HG03439 (cell line): ENCODE data around the gene SPRYD4.
A peak's percentile ranks its signal among the peaks of the same experiment; 100 is the strongest.
"Not testable (repeated sequence)": the region's sequence is repeated elsewhere in the genome, so short reads cannot be mapped to it uniquely, and the experiment has no call there.

Source experiments
- ATAC-seq: cut with Tn5 transposase; IDR thresholded peaks from one replicate; pipeline ENCODE4 v1.9.1; 2021; ENCODE audit warnings: mild to moderate bottlenecking, moderate library complexity; ENCODE audit not compliant: unreplicated experiment

SPRYD4 gene

DNA sequence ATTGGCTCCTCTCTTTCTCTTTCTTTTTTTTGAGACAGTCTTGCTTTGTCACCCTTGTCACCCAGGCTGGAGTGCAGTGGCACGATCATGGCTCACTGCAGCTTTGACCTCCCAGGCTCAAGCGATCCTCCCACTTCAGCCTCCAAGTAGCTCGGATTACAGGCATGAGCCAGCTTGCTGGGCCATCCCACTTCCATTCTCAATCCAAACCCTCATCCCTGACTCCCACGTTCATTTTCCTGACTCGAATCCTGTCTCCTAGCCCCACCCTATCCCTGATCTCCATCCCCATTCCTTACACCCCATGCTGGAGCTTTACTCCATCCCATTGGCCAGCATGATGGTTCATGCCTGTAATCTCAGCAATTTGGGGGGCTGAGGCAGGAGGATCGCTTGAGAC lies 7.8 kb downstream of the SPRYD4 start:
- ATAC-seq: no peak

DNA sequence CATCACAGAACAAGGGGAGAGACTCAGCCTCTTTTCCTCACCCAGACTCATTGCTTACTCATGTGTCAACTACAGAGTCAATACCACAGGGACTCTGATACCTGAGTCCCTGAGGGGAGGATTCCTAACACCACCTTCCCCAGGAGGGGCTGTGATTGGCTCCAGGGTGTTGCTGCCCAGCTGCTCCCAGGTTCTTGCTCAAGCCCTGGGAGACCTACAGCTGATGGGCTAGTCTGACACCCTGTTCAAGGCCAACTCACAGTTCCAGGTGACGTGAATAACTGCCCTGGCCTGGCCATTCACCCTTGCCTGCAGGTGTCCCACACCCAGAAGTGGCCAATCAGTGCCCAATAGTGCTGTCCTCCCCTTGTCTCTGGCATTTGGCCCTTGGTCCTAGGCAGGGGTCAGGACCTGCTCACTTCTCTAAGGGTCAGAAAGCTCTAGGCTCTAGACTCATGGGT lies 8.6 kb downstream of the SPRYD4 start:
- no peak for ATAC-seq

DNA sequence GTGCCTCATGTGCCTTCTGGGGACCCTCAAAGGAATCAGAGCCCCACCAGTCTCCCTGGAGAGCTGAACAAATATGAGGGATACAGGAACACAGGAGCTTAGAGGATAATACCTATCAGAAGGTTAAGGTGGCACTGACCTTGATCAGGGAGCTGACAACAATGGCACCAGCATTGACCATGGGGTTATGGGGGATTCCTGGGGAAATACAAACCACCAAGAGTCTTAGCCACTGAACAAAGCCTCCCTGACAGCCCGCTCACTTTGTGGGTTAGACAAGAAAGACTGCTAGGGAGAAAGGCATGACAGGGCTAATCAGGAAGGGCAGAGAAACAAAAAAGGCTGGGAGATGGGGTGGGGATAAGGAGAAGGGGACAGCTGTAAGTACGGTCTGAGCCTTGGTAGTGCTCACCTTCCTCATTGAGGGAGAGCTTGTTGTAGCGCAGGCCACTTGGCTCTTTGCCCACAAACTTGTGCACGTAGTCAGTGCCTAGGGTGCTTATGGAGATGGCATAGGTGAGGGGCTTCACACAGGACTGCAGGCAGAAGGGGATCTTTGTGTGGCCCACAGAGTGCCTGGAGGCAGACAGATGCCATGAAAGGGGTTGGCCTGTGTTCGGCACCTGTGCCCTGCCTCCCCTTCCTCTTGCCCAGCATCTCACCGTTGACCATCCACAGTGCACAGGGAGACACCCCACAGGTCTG lies 9.3 kb downstream of the SPRYD4 start:
- no peak for ATAC-seq

DNA sequence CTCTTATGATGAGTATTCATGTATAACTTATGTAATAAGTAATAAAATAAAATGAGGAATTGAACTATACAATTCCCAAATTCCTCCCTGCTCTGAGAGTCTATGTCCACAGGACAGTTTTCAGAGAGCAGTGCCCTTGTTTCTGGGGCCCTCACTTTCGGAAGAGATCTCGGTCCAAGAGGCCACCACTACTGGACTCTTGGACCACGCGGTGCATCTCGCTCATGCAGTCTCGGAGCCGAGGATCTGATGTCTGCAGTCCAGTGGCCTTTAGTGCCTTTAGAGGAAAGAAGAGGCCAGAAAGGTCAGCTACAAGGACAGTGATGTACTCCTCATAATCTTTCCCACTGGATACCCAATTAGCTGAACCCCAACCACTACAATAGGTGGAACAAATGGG lies 11.2 kb downstream of the SPRYD4 start:
- no peak for ATAC-seq

DNA sequence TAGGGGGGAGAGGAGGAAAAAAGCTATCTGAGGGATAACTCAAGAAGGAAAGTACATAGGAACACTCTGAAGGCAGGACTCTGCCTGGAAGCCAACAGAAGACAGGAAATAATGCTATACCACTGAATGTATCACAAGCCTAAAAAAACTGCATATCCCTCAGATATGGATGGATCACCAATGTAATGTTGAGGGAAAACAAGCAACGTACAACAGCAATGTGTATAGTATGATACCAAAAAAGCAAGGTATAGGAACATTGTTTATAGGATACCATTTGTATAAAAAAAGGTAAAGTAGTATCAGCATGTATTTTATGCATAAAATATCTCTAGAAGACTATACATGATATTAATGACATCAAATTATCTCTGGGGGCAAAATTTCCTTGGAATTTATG lies 16.2 kb downstream of the SPRYD4 start:
- no peak for ATAC-seq

DNA sequence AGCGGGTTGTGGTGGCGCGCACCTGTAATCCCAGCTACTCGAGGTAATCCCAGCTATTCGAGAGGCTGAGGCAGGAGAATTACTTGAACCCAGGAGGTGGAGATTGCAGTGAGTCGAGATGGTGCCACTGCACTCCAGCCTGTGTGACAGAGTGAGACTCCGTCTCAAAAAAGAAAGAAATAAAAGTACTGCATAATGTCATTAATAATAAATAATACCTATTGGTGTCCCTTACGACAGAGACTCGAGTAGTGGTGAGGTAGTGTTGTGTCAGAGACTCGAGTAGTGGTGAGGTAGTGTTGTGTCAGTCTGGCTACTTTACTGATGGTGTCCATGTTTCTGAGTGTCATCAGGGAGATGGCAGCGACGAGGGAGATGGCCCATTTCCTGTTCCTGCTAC lies 18.3 kb downstream of the SPRYD4 start:
- no peak for ATAC-seq

DNA sequence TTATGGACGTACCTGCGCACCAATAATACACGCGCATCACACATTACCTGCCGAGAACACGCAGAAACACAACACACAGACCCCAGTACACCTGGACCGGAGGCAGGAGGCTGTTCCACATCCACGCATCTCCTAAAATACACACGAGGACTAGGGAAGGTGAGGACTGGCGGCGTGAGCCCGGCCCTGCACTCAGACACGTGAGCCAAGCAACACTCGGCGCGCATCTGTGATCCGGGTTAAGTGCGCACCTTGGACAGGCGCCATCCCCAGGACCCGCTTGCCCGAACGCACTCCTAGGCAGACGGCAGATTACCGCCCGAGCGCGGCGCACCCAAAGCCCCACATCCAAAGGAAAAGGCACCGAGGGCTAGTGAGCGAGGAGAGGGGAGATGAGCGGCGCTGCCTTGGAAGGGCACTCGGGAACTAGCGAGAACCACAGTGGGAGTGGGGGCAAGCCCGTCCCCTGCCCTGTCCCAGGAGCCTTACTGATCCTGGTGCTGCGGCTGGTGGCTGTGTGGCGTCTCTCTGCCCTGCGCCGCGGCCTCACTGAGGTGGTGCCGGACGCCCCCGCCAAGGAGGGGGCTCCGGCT lies 19.2 kb downstream of the SPRYD4 start:
- ATAC-seq: peak; percentile 30

DNA sequence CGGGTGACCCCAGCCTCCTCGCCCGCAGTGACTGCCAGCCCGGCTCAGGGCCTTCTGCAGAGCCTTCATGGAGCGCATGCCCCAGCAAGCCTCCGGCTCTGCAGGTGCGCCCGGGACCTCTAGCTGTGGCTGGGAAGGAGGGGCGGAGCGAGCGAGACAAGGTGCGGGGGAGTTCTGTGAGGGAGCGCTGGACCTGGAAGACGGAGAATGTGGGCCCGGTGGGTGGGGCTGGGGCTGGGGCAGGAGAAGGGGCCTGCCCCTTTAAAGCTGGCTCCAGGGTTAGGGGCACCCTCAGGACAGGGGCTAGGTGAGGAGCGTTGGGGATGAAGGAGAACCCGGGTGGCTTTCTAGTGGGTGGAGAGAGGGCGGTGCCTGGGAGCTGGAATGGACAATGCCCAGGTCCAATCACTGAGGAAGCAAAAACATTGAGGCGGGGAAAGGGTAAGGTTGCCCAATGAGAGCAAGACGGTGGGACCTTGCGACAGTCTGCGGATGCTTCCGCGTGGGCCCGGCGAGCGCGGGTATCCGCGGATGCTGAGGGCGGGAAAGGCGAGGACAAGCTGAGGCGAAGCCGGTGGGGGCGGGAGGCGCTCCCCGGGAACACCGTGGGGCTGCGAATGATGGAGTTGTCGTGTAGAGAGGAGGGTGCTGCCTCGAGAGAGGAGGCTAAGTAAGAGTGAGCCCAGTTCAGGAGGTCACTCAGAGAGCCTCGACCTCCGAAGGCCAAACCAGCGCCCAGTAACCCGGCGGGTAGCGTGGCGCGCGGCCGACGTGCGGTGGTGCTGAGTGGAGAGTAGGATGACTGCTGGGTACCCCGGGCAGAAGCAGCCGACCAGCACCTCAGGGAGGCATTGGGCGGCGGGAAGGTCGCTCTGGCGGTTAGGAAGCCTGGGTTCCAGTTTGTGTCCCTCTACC lies 19.9 kb downstream of the SPRYD4 start, which contains the start of gene GLS2:
GLS2 (minus strand) TSS at position 121 of the 915 bp plus-strand sequence; CDS start at position 78, 43 bp downstream.
- peak; percentile 89 for ATAC-seq

DNA sequence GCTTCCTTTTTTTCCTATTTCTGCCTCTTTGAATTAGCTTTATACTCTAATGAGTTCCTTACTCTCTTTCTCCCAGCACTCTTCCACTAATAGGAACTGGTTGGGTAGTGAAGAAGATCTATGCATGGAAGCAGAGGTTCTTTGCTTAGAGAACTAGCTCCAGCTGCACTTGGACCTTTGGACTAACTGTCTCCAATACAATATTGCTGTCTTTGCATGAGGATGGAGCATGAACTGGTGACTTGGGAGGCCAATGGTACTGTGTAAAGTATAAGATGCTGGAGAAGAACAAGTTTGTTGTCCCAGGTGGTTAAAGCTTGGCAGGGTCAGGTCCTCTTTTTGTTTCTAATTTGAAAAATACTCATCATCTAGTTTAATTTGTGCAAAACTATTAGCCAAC lies 22.0 kb downstream of the SPRYD4 start:
- ATAC-seq: no peak

DNA sequence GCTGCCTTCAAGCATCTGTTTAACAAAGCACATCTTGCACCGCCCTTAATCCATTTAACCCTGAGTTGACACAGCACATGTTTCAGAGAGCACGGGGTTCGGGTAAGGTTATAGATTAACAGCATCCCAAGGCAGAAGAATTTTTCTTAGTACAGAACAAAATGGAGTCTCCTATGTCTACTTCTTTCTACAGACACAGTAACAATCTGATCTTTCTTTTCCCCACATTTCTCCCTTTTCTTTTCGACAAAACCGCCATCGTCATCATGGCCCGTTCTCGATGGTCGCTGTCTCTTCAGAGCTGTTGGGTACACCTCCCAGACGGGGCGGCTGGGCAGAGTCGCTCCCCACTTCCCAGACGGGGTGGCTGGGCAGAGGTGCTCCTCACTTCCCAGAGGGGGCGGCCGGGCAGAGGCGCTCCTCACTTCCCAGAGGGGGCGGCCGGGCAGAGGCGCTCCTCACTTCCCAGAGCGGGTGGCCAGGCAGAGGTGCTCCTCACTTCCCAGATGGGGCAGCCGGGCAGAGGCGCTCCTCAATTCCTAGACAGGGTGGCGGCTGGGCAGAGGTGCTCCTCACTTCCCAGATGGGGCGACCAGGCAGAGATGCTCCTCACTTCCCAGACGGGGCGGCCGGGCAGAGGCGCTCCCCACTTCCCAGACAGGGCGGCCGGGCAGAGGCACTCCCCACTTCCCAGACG lies 25.2 kb downstream of the SPRYD4 start:
- not testable (repeated sequence) for ATAC-seq

DNA sequence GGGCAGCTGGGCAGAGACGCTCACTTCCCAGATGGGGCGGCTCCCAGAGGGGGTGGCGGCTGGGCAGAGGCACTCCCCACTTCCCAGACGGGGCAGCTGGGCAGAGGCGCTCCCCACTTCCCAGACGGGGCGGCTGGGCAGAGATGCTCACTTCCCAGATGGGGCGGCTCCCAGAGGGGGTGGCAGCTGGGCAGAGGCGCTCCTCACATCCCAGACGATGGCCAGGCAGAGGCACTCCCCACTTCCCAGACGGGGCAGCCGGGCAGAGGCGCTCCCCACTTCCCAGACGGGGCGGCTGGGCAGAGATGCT lies 25.7 kb downstream of the SPRYD4 start:
- not testable (repeated sequence) for ATAC-seq

DNA sequence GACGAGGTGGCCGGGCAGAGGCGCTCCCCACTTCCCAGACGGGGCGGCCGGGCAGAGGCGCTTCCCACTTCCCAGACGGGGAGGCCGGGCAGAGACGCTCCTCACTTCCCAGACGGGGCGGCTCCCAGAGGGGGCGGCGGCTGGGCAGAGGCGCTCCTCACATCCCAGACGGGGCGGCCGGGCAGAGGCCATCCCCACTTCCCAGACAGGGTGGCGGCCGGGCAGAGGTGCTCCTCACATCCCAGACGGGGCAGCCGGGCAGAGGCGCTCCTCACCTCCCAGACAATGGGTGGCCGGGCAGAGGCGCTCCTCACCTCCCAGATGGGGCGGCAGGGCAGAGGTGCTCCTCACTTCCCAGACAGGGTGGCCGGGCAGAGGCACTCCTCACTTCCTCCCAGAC lies 26.1 kb downstream of the SPRYD4 start:
- ATAC-seq: not testable (repeated sequence)

DNA sequence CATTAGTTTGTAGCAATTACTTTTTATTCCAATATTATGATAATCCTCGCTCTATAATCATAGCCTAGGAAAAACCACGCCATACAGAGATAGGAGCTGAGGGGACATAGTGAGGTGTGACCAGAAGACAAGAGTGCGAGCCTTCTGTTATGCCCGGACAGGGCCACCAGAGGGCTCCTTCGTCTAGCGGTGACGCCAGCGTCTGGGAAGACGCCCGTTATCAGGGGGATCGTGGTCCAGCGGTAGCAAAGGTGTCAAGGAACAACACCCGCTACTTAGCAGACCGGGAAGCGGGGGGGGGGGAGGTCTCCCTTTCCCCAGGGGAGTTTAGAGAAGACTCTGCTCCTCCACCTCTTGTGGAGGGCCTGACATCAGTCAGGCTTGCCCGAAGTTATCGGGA lies 28.3 kb downstream of the SPRYD4 start:
- ATAC-seq: not testable (repeated sequence)

DNA sequence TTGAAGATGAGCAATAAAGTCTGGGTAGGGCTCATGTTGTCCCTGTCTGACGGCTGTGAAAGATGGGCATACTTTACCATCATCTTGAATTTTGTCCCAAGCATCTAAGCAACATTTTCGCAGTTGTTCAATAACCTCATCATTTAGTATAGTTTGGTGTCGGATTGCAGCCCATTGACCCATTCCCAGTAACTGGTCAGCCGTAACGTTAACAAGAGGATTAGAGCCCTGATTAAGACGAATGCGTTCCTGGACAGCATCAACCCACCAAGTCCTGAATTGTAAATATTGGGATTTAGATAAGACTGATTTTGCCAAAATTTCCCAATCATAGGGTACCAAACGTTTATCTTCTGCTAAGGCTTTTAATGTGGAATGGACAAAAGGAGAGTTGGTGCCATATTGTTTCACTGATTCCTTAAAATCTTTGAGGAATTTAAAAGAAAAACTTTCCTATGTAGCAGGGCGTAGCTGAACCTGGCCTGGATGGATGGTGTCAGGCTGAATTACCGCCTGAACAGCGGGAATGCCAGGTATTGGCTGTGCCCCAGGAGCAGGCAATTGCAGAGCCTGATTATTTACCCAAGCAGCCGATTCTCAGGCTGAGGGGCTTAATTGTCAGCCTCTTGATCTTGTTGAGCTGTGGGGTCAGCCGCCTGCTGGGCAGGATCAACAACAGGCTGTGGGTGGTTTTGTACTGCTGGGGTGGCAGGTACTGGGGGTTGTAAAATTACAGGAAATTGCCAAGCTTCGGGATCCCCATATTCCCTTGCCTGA lies 29.9 kb downstream of the SPRYD4 start:
- ATAC-seq: not testable (repeated sequence)

DNA sequence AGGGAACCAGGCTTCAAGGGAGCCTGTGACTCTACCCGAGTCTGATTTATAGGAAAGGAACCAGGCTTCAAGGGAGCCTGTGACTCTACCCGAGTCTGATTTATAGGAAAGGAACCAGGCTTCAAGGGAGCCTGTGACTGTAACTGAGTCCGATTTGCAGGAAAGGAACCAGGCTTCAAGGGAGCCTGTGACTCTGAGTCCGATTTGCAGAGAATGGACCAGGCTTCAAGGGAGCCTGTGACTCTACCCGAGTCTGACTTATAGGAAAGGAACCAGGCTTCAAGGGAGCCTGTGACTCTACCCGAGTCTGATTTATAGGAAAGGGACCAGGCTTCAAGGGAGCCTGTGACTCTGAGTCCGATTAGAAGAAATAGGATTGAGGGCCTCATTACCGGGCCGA lies 31.1 kb downstream of the SPRYD4 start:
- not testable (repeated sequence) for ATAC-seq

DNA sequence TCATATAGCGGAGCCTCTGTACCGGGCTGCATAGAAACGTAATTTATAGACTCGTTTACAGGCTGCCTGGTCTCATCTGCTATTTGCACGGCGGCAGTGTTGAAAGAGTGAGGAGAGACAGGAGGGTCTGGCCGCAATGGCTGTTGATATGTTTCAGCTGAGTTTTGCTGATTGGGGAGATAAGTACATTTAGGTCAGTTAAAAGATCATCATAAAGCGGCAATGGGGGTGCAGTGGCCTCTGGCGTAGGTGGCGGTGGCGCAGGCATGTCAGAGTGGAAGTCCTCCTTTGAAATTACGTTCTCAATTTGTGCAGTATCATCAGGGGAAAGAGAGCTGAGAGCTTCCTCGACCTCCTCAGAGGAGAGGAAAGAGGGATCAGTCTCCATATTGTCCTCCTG lies 31.5 kb downstream of the SPRYD4 start:
- ATAC-seq: not testable (repeated sequence)

DNA sequence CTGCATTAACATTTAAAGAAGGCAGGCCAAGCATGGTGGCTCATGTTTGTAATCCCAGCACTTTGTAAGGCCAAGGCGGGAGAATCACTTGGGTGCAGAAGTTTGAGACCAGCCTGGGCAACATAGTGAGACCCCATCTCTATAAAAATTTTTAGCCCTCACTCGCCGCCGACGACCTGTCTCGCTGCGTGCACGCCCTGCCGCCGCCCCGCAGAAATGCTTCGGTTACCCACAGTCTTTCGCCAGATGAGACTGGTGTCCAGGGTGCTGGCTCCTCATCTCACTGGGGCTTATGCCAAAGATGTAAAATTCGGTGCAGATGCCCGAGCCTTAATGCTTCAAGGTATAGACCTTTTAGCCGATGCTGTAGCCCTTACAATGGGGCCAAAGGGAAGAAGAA lies 42.4 kb downstream of the SPRYD4 start:
- ATAC-seq: no peak

DNA sequence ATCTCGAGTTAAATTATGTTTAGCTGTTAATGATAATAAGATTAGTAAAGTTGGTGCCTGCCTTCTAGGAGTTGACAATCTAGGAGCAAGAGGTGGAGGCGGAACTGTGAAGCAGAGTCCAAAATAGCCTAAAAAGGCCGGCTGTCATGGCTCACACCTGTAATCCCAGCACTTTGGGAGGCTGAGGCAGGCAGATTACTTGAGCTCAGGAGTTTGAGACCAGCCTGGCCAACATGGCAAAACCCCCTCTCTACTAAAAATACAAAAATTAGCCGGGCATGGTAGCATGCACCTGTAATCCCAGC lies 45.6 kb downstream of the SPRYD4 start:
- not testable (repeated sequence) for ATAC-seq

DNA sequence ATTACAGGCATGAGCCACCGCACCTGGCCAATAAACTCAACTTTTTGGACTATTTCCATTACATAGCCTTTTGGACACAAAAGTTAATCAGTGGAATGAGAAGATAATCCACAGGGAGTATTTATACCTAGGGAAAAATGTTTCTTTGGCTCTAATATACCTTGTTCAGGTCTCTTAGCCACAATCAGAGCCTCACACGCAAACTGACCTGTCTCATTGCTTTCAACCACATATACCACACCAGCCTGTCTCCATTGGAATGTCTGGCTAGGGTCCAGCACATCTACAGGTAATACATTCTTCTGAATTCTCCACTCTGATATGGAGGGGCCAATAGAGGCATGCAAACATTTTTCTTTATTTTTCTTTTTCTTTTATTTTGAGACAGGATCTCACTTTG lies 49.5 kb downstream of the SPRYD4 start:
- ATAC-seq: no peak

DNA sequence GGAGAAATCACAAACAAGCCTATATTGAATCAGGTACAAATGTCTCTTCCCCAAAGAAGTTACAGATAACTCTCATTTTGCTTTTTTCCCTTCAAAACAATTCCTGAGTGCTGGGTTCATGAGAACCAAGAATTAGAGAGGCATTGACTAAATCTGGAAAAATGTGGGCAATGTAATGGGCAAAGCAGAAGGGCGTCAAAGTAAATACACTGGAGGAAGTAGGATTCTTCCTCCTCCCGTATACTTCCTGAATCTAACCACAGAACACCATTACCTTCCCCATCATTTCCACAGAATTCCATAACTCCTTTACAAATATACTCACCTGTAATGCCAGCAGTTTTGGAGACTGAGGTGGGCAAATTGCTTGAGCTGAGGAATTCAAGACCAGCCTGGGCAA lies 50.2 kb downstream of the SPRYD4 start:
- ATAC-seq: no peak

DNA sequence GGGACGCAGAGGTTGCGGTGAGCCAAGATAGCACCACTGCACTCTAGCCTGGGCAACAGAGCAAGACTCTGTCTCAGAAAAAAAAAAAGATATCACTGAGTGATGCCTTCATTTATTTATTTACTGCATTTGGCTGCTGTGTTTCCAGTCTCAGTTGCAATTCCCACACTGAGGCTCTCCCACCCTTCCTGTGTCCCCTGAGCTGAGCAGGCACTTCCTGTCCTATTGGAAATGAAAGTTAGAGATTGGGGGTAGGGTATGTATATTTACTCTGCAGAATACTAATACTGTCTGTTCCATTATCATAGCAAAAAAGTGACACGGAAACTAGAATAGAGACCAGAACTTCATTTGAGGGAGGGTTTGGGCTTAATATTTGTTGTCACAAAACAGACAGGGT lies 51.7 kb downstream of the SPRYD4 start:
- ATAC-seq: no peak
